Measurements from ENCODE around the gene FAM9C.

DNA sequence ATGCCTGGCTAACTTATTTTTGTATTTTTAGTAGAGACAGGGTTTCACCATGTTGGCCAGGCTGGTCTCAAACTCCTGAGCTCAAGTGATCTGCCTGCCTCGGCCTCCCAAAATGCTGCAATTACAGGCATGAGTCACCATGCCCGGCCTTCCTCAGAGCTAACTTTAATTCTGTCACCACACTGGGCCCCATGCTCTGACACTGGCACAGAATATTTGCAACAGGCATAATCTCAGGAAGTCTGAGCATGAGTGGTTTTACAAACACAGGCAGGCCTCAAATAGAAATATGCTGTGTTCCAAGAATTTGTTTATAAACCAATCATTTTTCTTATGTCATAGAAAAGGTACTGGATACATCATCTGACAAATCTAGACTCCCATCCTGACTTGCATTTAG, 32.7 kb upstream of the FAM9C start:
- TF ChIP-seq POLR2A (IDR thresholded peaks at IDR 0.05; ENCODE audit: low read length) (no peak), GATA1 (IDR thresholded peaks at IDR 0.05; ENCODE audit: low read depth, low read length) (no peak)
